HepG2 (cell line): ENCODE results near the gene CACHD1. TPM values are rescaled to one million over a fixed set of nuclear protein-coding genes. Genes with fewer than 3 reads are reported as not detected.

Source experiments
- BATF2 ChIP-seq: sonication (generic); formaldehyde crosslinking; IDR thresholded peaks from 2 replicates; pipeline ENCODE4 v1.8.0; 2022; ENCODE audit warnings: mild to moderate bottlenecking, missing genetic modification reagents, moderate library complexity
- EHMT2 ChIP-seq: fragments of 200-600 bp; sonication (generic); IDR thresholded peaks from 2 replicates; pipeline ENCODE4 v1.7.0; 2017; ENCODE audit warnings: antibody characterized with exemption, low read depth, low read length, borderline replicate concordance
- KLF6 ChIP-seq: IDR thresholded peaks from 2 replicates; pipeline ENCODE4 v1.8.0; 2016; ENCODE audit warnings: missing biosample characterization, missing genetic modification reagents
- SNAPC5 ChIP-seq: sonication (generic); formaldehyde crosslinking; IDR thresholded peaks from 2 replicates; pipeline ENCODE4 v1.8.1; 2023; ENCODE audit warnings: mild to moderate bottlenecking, missing genetic modification reagents, borderline replicate concordance
- ZFYVE20 ChIP-seq: sonication (generic); formaldehyde crosslinking; IDR thresholded peaks from 2 replicates; pipeline ENCODE4 v1.8.0; 2023; ENCODE audit warnings: low read depth, mild to moderate bottlenecking, moderate library complexity, missing genetic modification reagents, borderline replicate concordance
- ZNF253 ChIP-seq: sonication (generic); formaldehyde crosslinking; IDR thresholded peaks from 2 replicates; pipeline ENCODE4 v1.8.0; 2022; ENCODE audit warnings: mild to moderate bottlenecking, missing genetic modification reagents, borderline replicate concordance
- ZNF256 ChIP-seq: sonication (generic); formaldehyde crosslinking; conservative IDR thresholded peaks from 2 replicates; pipeline ENCODE4 v1.4.0; 2020; ENCODE audit warnings: missing genetic modification reagents
- ZNF335 ChIP-seq: sonication (generic); formaldehyde crosslinking; IDR thresholded peaks from 2 replicates; pipeline ENCODE4 v1.4.0; 2020; ENCODE audit warnings: missing genetic modification reagents
- ZNF407 ChIP-seq: sonication (generic); formaldehyde crosslinking; IDR thresholded peaks from one replicate; pipeline ENCODE4 v1.5.1; 2020; ENCODE audit warnings: mild to moderate bottlenecking, missing genetic modification reagents; ENCODE audit errors: not compliant biosample characterization
- ZNF414 ChIP-seq: sonication (generic); formaldehyde crosslinking; IDR thresholded peaks from 2 replicates; pipeline ENCODE4 v1.5.0; 2020; ENCODE audit warnings: missing genetic modification reagents
- ZNF557 ChIP-seq: sonication (generic); formaldehyde crosslinking; IDR thresholded peaks from 2 replicates; pipeline ENCODE4 v1.4.0; 2020; ENCODE audit warnings: missing genetic modification reagents
- polyA plus RNA-seq, 8 experiments: library from polyadenylated mRNA; depleted of rRNA in 3 of 8; stranded (reverse) in 7 of 8; unstranded in 1 of 8; fragments of >200 nt; fragmentation: Illumina TruSeq in 4 of 8; extraction: Trizol in 4 of 8; gene quantifications; 2 replicates each; pipeline versions ENCODE4 v1.2.1 to v1.2.3, GENCODE V29; 2011 to 2016; ENCODE audit warnings: low read depth in 4 of 8, missing spikeins in 1 of 8, mixed read lengths in 1 of 8; ENCODE audit not compliant: insufficient read depth in 1 of 8
- total RNA-seq, 5 experiments: library from RNA; depleted of rRNA; stranded (reverse); fragments of >200 nt; fragmentation: Illumina TruSeq; extraction: Trizol; gene quantifications; 2 replicates each; pipeline ENCODE4 v1.2.3, GENCODE V29; 2016; ENCODE audit warnings: low read depth in 1 of 5

The CACHD1 gene
- total and polyA plus RNA-seq, 2 of the 13 experiments (the other 11 are each of a cell fraction or from before 2014, with no cell fraction given), result 0.11 TPM; not detected in 1

- TF ChIP-seq ZNF253 (CRISPR knock-in tag) (no peak), ZNF557 (no peak), ZNF407 (CRISPR knock-in tag) (no peak), ZNF414 (no peak), BATF2 (no peak), EHMT2 (no peak), KLF6 (CRISPR knock-in tag) (no peak), ZNF256 (CRISPR knock-in tag) (no peak), SNAPC5 (CRISPR knock-in tag) (no peak), ZFYVE20 (no peak), ZNF335 (CRISPR knock-in tag) (no peak)
These were observed 16.2 kb upstream of the CACHD1 start (continued) for GRCh38 chr1:64453688-64454087.
